CD4-positive, alpha-beta T cell treated with Interleukin-17A for 1 hour (primary cell): Measurements from ENCODE around the gene HSF5.
A peak's percentile ranks its signal among the peaks of the same experiment; 100 is the strongest.
"Not testable (repeated sequence)": the region's sequence is repeated elsewhere in the genome, so short reads cannot be mapped to it uniquely, and the experiment has no call there.

ENCODE experiments used
- DNase-seq: peaks from one replicate; pipeline ENCODE4 v3.0.0-alpha.2; 2020

Gene HSF5

DNA sequence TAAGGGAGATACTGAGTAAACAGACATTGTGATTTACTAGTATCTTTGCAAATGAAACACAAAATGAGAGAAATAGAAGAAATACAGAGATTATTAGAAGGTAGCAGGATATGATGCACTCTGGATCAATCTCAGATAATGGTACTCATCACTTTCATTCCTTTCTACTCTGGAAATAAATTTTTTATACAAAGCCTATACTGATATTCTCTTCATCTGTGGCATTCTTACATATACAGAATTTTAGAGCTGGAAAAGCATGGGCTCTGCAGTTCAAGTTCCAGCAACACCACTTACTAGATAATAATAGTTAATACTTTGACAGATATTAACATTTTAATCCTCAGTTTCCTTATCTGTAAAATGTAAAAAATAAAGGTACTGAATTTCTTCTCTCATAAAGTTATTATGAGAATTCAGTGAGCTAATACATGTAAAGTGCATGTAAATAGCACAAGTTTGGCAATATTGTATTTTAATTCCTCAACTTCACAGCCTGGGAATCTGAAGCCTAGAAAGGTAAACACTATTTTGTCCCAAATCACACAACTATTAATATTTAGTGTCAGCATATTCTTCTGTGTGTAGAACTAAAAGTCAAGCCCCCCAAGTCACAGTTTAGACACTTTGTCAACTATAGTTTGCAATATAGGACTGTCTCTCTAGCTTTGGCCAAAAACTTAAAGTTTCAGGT, 77.3 kb downstream of the HSF5 start:
- no peak for DNase-seq

DNA sequence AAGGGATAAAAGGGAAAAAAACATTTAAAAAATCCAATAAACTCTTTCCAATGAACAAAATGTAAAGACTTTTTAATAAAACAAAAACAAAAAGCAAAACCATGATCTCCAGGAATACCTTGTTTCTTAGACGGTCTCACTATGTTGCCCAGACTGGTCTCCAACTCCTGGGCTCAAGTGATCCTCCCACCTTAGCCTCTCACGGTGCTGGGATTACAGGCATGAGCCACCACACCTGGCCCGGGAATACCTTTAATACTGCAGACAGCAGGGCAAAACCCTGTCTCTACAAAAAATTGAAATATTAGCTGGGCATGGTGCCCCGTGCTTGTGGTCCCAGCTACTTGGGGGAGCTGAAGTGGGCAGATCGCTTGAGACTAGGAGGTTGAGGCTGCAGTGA, 78.8 kb downstream of the HSF5 start:
- DNase-seq: no peak

- no peak for DNase-seq
Measured at GRCh38 chr17:58403311-58403710, 84.9 kb downstream of the HSF5 start.

- no peak for DNase-seq
Measured at GRCh38 chr17:58402679-58403078, 85.5 kb downstream of the HSF5 start.

DNA sequence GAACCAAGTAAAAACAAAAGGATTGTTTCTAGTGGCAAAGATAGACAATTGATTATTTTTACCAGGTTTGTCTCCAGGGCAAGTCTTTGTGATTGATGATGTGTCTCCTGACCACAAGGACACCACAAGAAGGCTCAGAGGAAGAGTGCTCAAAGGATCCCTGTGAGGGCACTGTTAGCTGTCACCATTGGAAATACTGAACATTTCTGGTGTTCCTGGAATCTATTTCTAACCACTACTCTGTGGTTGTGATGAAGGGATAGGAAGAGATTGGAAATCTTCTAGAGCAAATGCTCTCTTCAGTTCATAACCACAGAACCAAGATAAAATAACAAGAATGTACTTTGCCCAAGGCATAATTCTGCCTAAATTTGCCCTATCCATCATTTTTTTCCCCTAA, 86.2 kb downstream of the HSF5 start:
- no peak for DNase-seq

- DNase-seq: no peak
Measured at GRCh38 chr17:58401287-58401686, 86.9 kb downstream of the HSF5 start.

DNA sequence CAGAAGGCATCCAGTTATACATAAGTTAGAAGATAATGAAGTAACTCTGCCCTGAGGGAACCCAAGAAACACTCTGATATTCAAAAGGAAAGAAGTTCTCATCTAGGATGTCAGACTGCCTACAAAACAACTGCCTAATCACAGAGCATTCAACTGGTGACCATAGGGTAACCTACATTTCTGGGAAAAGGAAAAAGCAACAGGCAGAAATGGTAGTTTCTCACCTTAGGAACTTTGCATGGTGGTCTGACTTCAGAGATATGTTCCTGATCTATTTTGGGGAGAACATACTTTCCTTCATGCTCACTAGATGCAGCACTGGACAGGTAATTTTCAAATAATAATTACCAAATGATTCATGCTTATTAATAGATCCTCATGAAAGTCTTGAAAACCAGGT, 87.4 kb downstream of the HSF5 start:
- DNase-seq: no peak

GRCh38 chr17:58399974-58400373, 88.2 kb downstream of the HSF5 start:
- DNase-seq: no peak

DNA sequence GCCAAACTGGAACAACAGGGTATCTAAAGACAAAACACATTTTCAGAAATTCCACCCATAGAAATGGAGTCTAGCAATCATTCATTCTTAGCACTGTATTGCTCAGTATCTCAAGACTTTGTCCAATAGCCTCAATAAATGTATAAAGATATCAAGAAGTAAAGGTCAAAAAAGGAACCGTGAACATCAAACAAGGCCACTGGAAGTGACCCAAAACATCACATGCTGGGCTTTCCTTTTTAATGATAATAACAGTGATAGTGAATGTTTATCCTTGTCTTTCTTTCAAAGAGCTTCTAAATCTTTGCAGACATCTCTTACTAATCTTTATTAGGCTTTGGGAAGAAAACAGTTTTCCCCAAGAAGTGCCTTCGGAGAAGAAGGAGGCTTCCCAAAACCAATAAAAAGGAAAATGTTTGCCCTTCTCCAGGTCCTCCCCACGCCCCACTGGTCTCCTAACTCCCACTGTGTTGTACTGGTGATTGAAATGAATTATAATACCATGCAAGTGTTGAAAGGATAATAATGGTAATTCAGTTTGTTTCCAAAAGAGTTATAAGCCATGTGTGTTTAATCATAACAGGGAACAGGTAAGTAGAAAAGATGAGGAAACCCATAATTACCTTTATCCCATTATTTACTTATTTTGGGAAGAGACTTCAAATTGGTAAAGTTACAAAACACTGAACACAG, 89.5 kb downstream of the HSF5 start:
- DNase-seq: no peak

GRCh38 chr17:58397421-58397820, 90.8 kb downstream of the HSF5 start:
- not testable (repeated sequence) for DNase-seq

- no peak for DNase-seq
Measured at GRCh38 chr17:58396173-58396572, 92.0 kb downstream of the HSF5 start.

DNA sequence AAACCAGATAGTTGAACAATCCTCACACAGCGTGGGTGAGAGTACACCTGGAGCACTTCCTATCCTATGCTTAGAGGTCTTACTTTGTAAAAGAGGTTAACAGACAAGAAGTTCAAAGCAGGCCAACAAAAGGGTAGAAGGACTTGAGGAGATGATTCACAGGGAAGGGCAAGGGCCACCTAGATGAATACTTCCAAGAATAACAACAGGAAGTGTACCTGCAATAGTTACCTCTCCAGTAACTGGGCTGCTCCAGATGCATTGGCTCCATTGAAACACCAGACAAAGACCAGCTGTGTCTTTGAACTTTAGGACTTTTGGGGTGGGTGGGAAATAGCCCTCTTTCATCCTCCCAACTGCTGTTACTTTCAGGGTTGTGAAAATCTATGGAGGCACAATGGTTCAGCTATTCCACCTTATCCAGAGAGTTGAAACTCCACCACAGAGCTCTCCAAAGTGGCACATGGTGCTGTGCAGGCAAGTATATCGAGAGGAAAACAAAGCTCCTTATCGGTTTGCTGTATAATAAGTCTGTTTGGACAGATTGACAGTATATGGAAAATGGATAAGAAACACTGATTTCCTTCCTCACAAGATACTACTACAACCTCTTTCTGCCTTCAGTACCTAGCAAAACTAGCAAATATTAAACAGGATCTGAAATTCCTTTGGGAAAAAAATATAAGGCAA, 93.5 kb downstream of the HSF5 start:
- no peak for DNase-seq

DNA sequence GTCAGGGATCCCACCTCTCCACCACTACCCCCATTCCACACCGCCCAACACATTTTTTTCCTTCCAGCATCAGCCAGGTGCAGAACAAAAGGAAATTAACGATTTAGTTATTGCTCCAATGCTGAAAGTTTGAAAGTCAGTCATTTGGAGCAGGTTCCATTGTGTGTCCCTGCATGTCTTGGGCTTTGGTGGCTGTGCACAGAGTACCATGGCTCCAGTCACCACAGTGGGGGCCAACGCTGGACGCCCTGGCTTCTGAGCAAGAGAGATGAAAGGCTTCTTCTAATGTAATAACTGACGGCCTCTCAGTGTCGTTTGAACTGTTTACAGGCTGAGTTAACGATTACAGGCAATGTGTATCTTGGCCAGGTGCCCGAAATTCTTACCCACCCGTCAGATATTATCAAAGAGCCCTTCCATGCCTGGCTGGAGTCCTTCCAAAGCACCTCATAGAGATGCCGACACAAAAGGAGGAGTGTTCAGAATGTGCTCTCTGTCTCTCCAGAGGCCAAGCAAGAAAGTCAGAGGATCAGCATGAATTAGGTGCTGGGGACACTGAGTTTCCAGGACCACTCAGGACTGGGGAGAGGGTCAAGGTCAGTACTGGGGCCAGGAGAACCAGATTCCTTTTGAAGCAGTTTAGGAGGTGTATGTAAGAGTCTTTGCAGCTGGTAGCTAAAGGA, 96.8 kb downstream of the HSF5 start:
- DNase-seq: no peak

DNA sequence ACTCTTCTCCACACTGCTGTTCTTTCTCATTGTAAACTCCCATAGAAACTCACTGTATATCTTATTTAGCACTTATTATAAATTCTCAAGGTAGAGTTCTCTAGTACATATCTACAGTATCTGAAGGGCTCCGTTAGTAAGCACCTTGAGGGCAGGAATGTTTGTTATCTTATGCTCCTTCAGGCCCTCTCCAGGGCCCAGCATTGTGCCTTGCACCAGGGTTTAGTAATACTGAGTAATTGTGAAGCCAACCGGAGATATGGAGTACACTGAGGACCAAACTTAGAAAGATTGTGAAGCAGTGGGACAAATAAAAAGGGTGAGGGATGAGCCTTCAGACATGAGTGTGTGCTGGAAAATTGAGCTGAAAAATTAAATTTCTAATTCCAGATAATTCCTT, 97.3 kb downstream of the HSF5 start:
- DNase-seq: no peak

- no peak for DNase-seq
Measured at GRCh38 chr17:58388302-58389190, 99.7 kb downstream of the HSF5 start.

DNA sequence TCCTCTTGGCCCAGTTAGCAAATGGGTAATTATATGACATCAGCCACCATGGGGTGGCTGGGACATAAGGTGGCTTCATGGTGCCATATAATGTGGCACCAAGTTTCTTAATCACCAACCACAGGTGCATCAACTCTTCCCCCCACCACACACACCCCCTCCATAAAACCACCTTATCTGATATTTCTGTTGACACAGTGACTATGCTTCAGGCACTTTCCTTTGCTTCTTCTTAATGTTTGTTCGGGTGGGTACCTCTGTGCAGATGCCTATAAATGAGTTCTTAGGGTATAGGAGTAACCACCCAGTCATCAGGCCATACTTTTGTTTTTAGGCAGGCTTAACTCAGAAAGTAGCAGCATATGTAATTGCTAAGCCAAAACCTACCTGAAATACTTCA, 100.4 kb downstream of the HSF5 start:
- peak; percentile 9 for DNase-seq

DNA sequence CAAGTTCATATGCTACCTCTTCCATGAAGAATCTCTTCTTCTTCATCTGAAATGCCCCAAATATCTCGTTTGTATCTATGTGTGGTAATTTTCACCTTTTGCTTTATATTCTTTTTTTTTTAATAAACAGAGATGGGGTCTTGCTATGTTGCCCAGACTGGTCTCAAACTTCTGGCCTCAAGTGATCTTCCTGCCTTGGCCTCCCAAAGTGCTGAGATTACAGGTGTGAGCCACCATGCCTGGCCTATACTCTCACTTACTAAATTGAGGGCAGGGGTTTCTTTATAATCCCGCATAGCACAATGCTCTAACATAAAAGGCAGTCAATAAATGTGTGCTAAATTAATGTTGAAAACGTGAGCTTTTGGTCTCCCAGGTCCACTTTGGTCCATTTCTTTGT, 101.5 kb downstream of the HSF5 start:
- DNase-seq: no peak

GRCh38 chr17:58385359-58385899, 102.8 kb downstream of the HSF5 start:
- no peak for DNase-seq

DNA sequence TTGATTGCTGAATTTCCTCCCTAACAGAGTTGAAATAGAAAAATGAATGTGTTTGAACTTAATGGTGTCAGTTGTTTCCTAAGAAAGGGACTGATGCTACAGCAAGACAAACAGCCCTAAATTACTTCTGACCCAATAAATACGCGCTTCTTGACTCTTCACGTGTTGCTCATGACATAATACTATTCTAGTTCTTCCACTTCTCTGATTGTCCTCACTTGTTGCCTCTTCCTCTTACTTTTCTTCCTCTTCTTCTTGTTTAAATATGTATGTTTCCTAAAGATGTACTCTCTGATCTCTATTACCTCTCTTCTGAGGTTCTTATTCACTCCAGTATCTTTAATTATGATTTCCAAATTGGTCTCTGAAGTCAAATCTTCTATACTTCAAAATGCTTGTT, 103.3 kb downstream of the HSF5 start:
- DNase-seq: no peak

DNA sequence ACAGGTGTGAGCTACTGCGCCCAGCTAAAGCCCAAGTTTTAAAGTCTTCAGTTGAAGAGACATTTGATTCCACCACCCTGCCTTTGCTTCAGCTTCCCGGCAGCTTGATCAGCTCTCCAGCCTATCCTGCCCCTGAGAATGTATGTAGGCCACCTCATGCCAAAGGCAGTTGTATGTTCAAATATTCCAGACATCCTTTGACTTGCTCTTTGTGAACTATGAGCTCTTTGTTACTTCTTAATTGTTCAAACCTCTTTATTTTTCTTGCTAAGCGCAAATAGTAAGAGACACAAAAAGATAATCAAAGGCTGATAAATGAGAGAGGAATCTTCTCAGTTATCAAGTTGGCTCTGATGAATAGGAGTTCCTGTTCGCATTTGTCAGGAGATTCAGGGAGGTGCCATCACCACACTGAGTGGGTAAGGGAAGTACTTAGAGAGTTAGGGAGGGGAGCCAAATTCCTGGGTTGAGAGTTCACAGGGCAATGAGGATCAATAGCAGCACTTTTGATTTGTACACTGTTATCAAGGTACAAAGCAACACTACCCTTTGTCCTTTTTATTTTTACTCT, 104.2 kb downstream of the HSF5 start:
- no peak for DNase-seq

GRCh38 chr17:58382872-58383242, 105.4 kb downstream of the HSF5 start:
- no peak for DNase-seq
